GM12891 (cell line): ENCODE data around the gene IGF1R.

Experiments used
- POLR2A ChIP-seq: IDR thresholded peaks from 2 replicates; pipeline ENCODE4 v1.6.1; 2011; ENCODE audit warnings: low read depth, low read length, control low read depth
- POLR2AphosphoS5 ChIP-seq: IDR thresholded peaks from 2 replicates; pipeline ENCODE4 v1.6.1; 2011; ENCODE audit warnings: low read depth, low read length, control low read depth

GRCh38 chr15:98824595-98824994 is 176.3 kb downstream of the IGF1R start:
- TF ChIP-seq POLR2AphosphoS5 (no peak), POLR2A (no peak)
